ENCODE data around the gene OXCT1. TPM values are rescaled to one million over a fixed set of nuclear protein-coding genes. Genes with fewer than 3 reads are reported as not detected.

Gene OXCT1
- polyA plus RNA-seq, 2 of the 4 experiments (the other 2 are of a cell fraction), result 2.6 to 3.0 TPM

DNA sequence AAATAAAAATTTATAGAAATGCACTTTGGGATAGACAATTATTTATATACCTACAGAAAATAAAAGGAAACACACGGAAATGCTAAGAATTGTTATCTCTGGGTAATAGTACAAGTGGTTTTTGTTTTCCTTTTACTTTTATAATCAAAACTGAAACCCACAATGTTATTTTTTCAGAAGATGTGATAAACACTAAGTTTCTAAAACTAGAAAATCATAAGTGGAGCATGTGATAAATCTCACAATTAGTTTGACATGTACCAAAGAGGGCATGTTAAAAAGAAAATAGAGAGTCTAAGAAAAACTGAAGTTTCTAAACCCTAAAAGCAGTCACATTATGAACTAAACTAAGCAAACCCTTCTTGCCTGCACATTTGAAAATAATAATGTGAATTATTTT, 61.1 kb downstream of the OXCT1 start:
- Histone ChIP-seq H3K27ac (no peak overlapping the region), H3K4me1 (no peaks in the 10 kb centered on the region), H3K4me3 (no peak overlapping the region), H3K9me3 (no peaks in the 10 kb centered on the region), H3K4me2 (no peak overlapping the region)
- WGBS (ENCODE audit: missing lambda C conversion rate), result 70% methylated on average over 1 of the region's 1 CpG
- POLR2A ChIA-PET, result no interaction called here
- ATAC-seq (no peak), DNase-seq (ENCODE audit: low read depth in 1 of 2, low spot score in 1 of 2) (no peak), FAIRE-seq (no peak)
- TF ChIP-seq REST (IDR thresholded peaks at IDR 0.05), result no peak
- no peak for TF ChIP-seq NR3C1 (IDR thresholded peaks at IDR 0.05)
- TF ChIP-seq, protein P1, sequence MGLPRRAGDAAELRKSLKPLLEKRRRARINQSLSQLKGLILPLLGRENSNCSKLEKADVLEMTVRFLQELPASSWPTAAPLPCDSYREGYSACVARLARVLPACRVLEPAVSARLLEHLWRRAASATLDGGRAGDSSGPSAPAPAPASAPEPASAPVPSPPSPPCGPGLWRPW (IDR thresholded peaks at IDR 0.05), result no peak
- TF ChIP-seq POLR2A (IDR thresholded peaks at IDR 0.05; ENCODE audit: low read length), result no peak
- no peak for TF ChIP-seq GATA3 (IDR thresholded peaks at IDR 0.05; ENCODE audit: borderline replicate concordance)
- TF ChIP-seq HDAC2 (IDR thresholded peaks at IDR 0.05), result no peak
- no peak for TF ChIP-seq TP53 (CRISPR knock-in tag; IDR thresholded peaks at IDR 0.05)
- TF ChIP-seq CBX8 (IDR thresholded peaks at IDR 0.05), result no peak
- no peak for TF ChIP-seq RCOR1 (IDR thresholded peaks at IDR 0.05; ENCODE audit: low read depth, low read length)
- TF ChIP-seq EHMT2 (IDR thresholded peaks at IDR 0.05; ENCODE audit: low read depth), result no peak
- TF ChIP-seq CHD4 (IDR thresholded peaks at IDR 0.05; ENCODE audit: borderline replicate concordance), result no peak
- CTCF ChIA-PET, result no interaction called here

- H3K27ac ChIP-seq, result no peak overlapping the region
- no peak overlapping the region for H3K4me2 ChIP-seq
- 35% methylated on average over 3 of the region's 3 CpGs for WGBS (ENCODE audit: missing lambda C conversion rate)
- TF ChIP-seq FOXS1 (CRISPR knock-in tag; IDR thresholded peaks at IDR 0.05) (no peak), RCOR1 (IDR thresholded peaks at IDR 0.05; ENCODE audit: low read depth, low read length) (no peak), NFE2L2 (conservative IDR thresholded peaks at IDR 0.05; ENCODE audit: low read length) (no peak), FOSL2 (IDR thresholded peaks at IDR 0.05) (no peak), FOSL2 (CRISPR knock-in tag; IDR thresholded peaks at IDR 0.05) (no peak), PHF8 (IDR thresholded peaks at IDR 0.05; ENCODE audit: borderline replicate concordance, low read depth) (no peak), RFX5 (IDR thresholded peaks at IDR 0.05) (no peak), HEYL (CRISPR knock-in tag; IDR thresholded peaks at IDR 0.05) (no peak), NPAS2 (CRISPR knock-in tag; IDR thresholded peaks at IDR 0.05; ENCODE audit: borderline replicate concordance) (no peak), RARB (CRISPR knock-in tag; IDR thresholded peaks at IDR 0.05) (no peak), CHD4 (IDR thresholded peaks at IDR 0.05; ENCODE audit: borderline replicate concordance) (no peak), NR3C1 (IDR thresholded peaks at IDR 0.05) (no peak), POLR2A (IDR thresholded peaks at IDR 0.05; ENCODE audit: low read length) (no peak), CHD2 (IDR thresholded peaks at IDR 0.05; ENCODE audit: low read length, partially characterized antibody) (no peak)
- TF ChIP-seq, protein P2, sequence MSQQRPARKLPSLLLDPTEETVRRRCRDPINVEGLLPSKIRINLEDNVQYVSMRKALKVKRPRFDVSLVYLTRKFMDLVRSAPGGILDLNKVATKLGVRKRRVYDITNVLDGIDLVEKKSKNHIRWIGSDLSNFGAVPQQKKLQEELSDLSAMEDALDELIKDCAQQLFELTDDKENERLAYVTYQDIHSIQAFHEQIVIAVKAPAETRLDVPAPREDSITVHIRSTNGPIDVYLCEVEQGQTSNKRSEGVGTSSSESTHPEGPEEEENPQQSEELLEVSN (IDR thresholded peaks at IDR 0.05; ENCODE audit: borderline replicate concordance, low read depth), result no peak
- H3K4me3 ChIP-seq, result no peak overlapping the region
- FAIRE-seq (no peak), DNase-seq (ENCODE audit: low read depth in 1 of 2, low spot score in 1 of 2) (no peak), ATAC-seq (no peak)
- ChIA-PET POLR2A (no interaction called here), CTCF (interaction anchor here (1.5 kb wide), 1 partner anchor 35 kb away, joined by 5 read pairs; no protein-coding TSS in a partner anchor)
- no peaks in the 10 kb centered on the region for H3K9me3 ChIP-seq
- H3K4me1 ChIP-seq, result no peaks in the 10 kb centered on the region
Measured at GRCh38 chr5:41808294-41808693, 61.9 kb downstream of the OXCT1 start.

DNA sequence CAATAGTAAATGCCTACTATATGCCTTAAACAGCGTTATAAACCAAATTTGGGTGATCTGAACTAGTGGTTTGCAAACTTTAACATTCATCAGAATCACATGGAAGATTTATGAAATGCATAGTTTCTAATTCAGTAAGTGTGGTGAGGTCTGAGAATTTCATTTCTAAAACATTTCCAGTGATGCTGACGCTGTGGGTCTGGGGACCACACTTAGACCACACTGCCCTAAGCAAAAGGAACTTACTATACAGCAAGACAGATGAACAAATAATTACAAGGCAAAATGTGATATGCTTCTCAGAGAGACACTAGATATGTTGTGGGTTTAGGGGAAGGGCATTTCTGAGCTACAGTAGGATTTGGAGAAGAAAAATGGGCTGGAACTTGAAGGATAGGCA, 72.6 kb downstream of the OXCT1 start:
- H3K4me2 ChIP-seq, result no peak overlapping the region
- FAIRE-seq (no peak), ATAC-seq (no peak), DNase-seq (ENCODE audit: low read depth in 1 of 2, low spot score in 1 of 2) (no peak)
- H3K27ac ChIP-seq, result no peak overlapping the region
- TF ChIP-seq POLR2A (IDR thresholded peaks at IDR 0.05; ENCODE audit: low read length) (no peak), BHLHE40 (IDR thresholded peaks at IDR 0.05; ENCODE audit: low read depth, low read length) (no peak), EHMT2 (IDR thresholded peaks at IDR 0.05; ENCODE audit: low read depth) (no peak), MAZ (IDR thresholded peaks at IDR 0.05; ENCODE audit: borderline replicate concordance, low read depth, low read length) (no peak), CEBPB (IDR thresholded peaks at IDR 0.05) (no peak), HDAC2 (IDR thresholded peaks at IDR 0.05) (no peak), KDM5A (IDR thresholded peaks at IDR 0.05) (no peak), PBX3 (IDR thresholded peaks at IDR 0.05) (no peak), ZFP36 (IDR thresholded peaks at IDR 0.05; ENCODE audit: borderline replicate concordance, partially characterized antibody) (no peak)
- 93% methylated on average over 2 of the region's 2 CpGs for WGBS (ENCODE audit: missing lambda C conversion rate)
- ChIA-PET CTCF (no interaction called here), POLR2A (no interaction called here)
- H3K4me3 ChIP-seq, result no peak overlapping the region
- H3K9me3 ChIP-seq, result no peaks in the 10 kb centered on the region
- H3K4me1 ChIP-seq, result peaks cover 36% of the 10 kb centered on the region
